Gastrocnemius medialis (tissue), 4 donors: ENCODE data around the gene STAT5B. TPM values are rescaled to one million over a fixed set of nuclear protein-coding genes. Genes with fewer than 3 reads are reported as not detected.

Experiments used
- ATAC-seq, 2 donors: fragments of 150-250 bp; one replicate each; pipeline ENCODE4 v1.9.1; 2016
- DNase-seq, 2 donors: peaks; one replicate each; pipeline ENCODE4 v3.0.0-alpha.2; 2019
- H3K27ac ChIP-seq, 4 donors: fragments of 200-600 bp; sonication (generic); 1 replicate in 1 of 4; 2 replicates in 3 of 4; pipeline ENCODE4 v1.5.1; 2016 to 2018; ENCODE audit warnings: mild to moderate bottlenecking in 2 of 4, moderate library complexity in 1 of 4
- H3K27me3 ChIP-seq, 3 donors: fragments of 200-600 bp; sonication (generic) in 2 of 3; 1 replicate in 1 of 3; 2 replicates in 2 of 3; pipeline versions ENCODE4 v1.5.1 to v1.6.0; 2016 to 2019; ENCODE audit warnings: mild to moderate bottlenecking in 1 of 3, moderate library complexity in 1 of 3
- H3K36me3 ChIP-seq, 2 donors: fragments of 200-600 bp; sonication (generic) in 1 of 2; one replicate each; pipeline ENCODE4 v1.5.1; 2017 to 2018
- H3K4me1 ChIP-seq, 2 donors: fragments of 200-600 bp; sonication (generic) in 1 of 2; one replicate each; pipeline ENCODE4 v1.5.1; 2016 to 2017; ENCODE audit warnings: mild to moderate bottlenecking in 2 of 2
- H3K4me3 ChIP-seq, 4 donors: fragments of 200-600 bp; sonication (generic) in 3 of 4; 1 replicate in 1 of 4; 2 replicates in 3 of 4; pipeline ENCODE4 v1.5.1; 2016 to 2019; ENCODE audit warnings: mild to moderate bottlenecking in 2 of 4
- H3K9me3 ChIP-seq, 3 donors: fragments of 200-600 bp; sonication (generic) in 2 of 3; 1 replicate in 1 of 3; 2 replicates in 2 of 3; pipeline ENCODE4 v1.5.1; 2016 to 2019
- POLR2A ChIP-seq, 2 donors: fragments of 450-650 bp; IDR thresholded peaks; one replicate each; pipeline ENCODE4 v1.6.1; 2017; ENCODE audit warnings: antibody characterized with exemption in 2 of 2, mild to moderate bottlenecking in 2 of 2, moderate library complexity in 2 of 2
- in situ Hi-C, 4 donors: fragments of 200-750 bp; cut with MboI; loops; one replicate each; pipeline versions ENCODE4 v1.15.0 to v1.8.0; 2017; ENCODE audit warnings: low sequenced_read_pairs in 4 of 4
- intact Hi-C: fragments of 100-400 bp; cut with DNase I; formaldehyde crosslinking; loops from one replicate; pipeline ENCODE4 v1.15.1; 2023; ENCODE audit warnings: low total_unique reads
- total RNA-seq, 4 donors: library from RNA; depleted of rRNA; stranded (reverse); fragments of >200 nt; gene quantifications; one replicate each; pipeline versions ENCODE4 v1.1.0 to v1.2.3, GENCODE V29; 2016
- TF ChIP-seq, protein P1 (sequence below), 5 experiments: fragments of 450-650 bp in 3 of 5; fragments of 200-600 bp in 2 of 5; sonication (generic) in 2 of 5; IDR thresholded peaks in 4 of 5; conservative IDR thresholded peaks in 1 of 5; 1 replicate in 4 of 5; 2 replicates in 1 of 5; pipeline ENCODE4 v1.5.1; 2016 to 2019; ENCODE audit warnings: antibody characterized with exemption in 5 of 5, mild to moderate bottlenecking in 3 of 5, moderate library complexity in 3 of 5

The STAT5B gene
- total RNA-seq, 4 donors from 2014 or later: 77.3 to 150 (median 80.7) TPM

DNA sequence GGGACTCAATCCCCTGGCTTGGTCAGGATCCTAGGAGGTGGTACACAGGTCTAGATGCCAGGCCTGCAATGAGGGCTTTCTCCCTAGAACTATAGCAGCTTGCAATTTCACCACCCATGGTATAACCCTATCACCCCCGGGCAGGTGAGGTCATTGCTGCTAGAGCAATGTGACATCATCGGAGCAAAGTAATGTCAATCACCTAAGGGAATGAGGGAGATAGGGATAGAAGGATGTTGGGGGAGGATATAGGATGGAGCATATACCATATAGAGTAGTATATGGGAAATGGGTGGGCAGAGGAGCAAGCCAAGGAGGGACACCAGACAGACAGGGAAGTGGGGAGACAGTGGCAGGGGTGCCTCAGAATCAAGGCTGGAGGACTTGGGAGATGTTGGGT lies 98.5 kb downstream of the STAT5B start:
- in situ Hi-C loops (no loop called here), intact Hi-C loops (no loop called here)
- Histone ChIP-seq H3K27ac (no peak overlapping the region), H3K27me3 (peaks cover 21 to 30% (median 23%) of the 10 kb centered on the region in 3 donors), H3K36me3 (no peaks in the 10 kb centered on the region), H3K4me1 (peaks cover 8 to 11% of the 10 kb centered on the region in 2 donors), H3K4me3 (no peak overlapping the region), H3K9me3 (no peaks in the 10 kb centered on the region)
- TF ChIP-seq, protein P1, sequence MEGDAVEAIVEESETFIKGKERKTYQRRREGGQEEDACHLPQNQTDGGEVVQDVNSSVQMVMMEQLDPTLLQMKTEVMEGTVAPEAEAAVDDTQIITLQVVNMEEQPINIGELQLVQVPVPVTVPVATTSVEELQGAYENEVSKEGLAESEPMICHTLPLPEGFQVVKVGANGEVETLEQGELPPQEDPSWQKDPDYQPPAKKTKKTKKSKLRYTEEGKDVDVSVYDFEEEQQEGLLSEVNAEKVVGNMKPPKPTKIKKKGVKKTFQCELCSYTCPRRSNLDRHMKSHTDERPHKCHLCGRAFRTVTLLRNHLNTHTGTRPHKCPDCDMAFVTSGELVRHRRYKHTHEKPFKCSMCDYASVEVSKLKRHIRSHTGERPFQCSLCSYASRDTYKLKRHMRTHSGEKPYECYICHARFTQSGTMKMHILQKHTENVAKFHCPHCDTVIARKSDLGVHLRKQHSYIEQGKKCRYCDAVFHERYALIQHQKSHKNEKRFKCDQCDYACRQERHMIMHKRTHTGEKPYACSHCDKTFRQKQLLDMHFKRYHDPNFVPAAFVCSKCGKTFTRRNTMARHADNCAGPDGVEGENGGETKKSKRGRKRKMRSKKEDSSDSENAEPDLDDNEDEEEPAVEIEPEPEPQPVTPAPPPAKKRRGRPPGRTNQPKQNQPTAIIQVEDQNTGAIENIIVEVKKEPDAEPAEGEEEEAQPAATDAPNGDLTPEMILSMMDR (IDR thresholded peaks at IDR 0.05 in 4 of 5, conservative IDR thresholded peaks at IDR 0.05 in 1 of 5): no peak
- ATAC-seq (no peak), DNase-seq (no peak)

DNA sequence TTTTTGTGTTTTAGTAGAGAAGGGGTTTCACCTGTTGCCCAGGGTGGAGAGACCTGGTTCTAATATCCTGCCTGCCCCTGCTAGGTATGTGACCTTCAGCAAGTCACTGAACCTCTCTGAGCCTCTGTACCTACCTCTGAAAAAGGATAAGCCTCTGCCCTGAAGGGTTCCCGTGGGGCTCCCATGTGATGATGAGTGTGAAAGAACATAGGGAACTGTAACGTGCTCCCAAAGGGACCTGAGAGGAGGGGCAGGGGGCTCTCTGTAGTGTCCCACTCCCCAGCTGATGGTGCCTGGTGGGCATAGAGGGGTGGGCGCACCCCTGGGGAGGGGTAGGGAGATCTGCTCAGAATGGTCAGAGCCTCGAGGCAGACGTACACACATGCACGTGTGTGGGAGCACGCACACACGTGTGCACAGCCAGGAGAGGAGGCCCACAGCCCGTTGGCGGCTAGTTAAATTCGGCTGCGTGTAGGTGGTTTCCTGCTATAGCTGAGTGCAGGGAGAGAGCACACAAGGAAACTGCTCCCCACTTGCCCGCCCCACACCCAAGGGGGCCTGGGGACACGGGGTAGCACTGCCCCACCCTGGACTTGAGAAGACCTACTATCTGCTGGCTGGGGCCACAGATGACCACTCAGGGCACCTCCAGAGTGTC lies 101.9 kb downstream of the STAT5B start:
- Histone ChIP-seq H3K4me3 (no peak overlapping the region), H3K4me1 (no peaks in the 10 kb centered on the region), H3K36me3 (no peaks in the 10 kb centered on the region), H3K27me3 (peaks cover 0 to 2% (median 0%) of the 10 kb centered on the region in 3 donors), H3K9me3 (no peaks in the 10 kb centered on the region), H3K27ac (no peak overlapping the region)
- DNase-seq (no peak), ATAC-seq (no peak)
- no peak for TF ChIP-seq POLR2A (IDR thresholded peaks at IDR 0.05)
- TF ChIP-seq, protein P1 (IDR thresholded peaks at IDR 0.05 in 4 of 5, conservative IDR thresholded peaks at IDR 0.05 in 1 of 5): no peak
- in situ Hi-C loops: no loop called here
- intact Hi-C loops: no loop called here

DNA sequence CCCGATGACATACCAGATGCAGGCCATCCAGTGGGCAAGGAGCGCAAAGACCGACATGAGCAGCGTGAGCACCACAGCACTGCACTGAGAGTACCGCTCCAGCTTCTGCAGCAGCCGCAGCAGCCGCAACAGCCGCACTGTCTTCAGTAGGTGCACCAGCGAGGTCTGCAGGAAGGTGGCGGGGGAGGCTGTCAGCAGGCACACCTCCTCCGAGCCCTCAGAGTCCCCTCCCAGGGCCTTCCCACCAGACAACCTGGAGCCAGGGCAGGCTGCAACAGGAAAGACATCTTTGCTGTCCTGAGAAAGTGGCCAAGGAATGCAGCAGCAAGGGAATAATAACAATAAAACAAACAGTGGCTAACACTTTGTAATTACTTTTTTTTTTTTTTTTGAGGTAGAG lies 104.4 kb downstream of the STAT5B start:
- in situ Hi-C loops (no loop called here), intact Hi-C loops (no loop called here)
- ATAC-seq (no peak), DNase-seq (no peak)
- Histone ChIP-seq H3K27ac (no peak overlapping the region), H3K9me3 (no peaks in the 10 kb centered on the region), H3K4me1 (no peaks in the 10 kb centered on the region), H3K36me3 (no peaks in the 10 kb centered on the region), H3K4me3 (no peak overlapping the region), H3K27me3 (no peaks in the 10 kb centered on the region)
- TF ChIP-seq, protein P1 (IDR thresholded peaks at IDR 0.05 in 4 of 5, conservative IDR thresholded peaks at IDR 0.05 in 1 of 5): no peak
- TF ChIP-seq POLR2A (IDR thresholded peaks at IDR 0.05): no peak

DNA sequence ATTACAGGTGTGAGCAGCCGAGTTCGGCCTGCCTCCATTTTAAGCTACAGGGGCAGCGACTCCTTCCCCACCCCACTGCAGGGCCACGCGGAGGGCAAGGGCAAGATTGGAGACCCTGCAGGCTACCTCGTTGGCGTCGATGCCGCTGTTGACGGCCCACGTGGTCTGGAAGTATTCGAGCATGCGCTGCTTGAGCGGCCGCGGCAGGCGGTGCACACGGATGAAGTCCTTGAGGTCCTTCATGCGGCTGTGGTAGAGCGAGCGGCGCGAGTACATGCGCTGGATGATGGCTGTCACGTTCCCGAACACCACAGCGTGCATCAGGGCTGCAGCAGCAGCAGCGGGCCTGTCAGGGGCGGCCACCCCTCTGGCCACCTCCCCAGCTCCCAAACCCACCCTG lies 106.8 kb downstream of the STAT5B start:
- no peak for TF ChIP-seq POLR2A (IDR thresholded peaks at IDR 0.05)
- TF ChIP-seq, protein P1 (IDR thresholded peaks at IDR 0.05 in 4 of 5, conservative IDR thresholded peaks at IDR 0.05 in 1 of 5): no peak

DNA sequence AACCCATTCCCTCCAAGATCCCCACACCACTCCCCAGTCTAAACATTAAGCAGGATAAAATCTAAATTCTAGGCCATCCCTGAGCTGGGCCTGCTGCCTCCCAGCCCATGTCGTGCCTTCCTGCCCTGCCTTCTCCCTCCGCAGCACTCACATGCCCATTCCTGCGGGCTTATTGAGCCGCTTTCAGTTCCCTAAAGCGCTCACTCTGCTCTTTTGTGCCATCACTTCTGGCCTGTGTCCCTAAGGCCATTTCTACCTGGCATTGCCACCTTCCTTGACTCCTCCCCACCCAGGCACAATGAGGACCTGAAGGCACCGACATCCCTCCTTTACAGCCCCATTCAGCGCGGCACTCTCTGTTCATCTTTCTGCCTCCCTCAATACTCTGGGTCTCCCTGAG lies 108.4 kb downstream of the STAT5B start:
- TF ChIP-seq, protein P1 (IDR thresholded peaks at IDR 0.05 in 4 of 5, conservative IDR thresholded peaks at IDR 0.05 in 1 of 5): no peak
- TF ChIP-seq POLR2A (IDR thresholded peaks at IDR 0.05): no peak
- Histone ChIP-seq H3K27ac (no peak overlapping the region), H3K4me1 (no peaks in the 10 kb centered on the region), H3K27me3 (no peaks in the 10 kb centered on the region), H3K4me3 (no peak overlapping the region), H3K9me3 (no peaks in the 10 kb centered on the region), H3K36me3 (no peaks in the 10 kb centered on the region)
- ATAC-seq (no peak), DNase-seq (no peak)
- in situ Hi-C loops: no loop called here
- intact Hi-C loops: no loop called here

More for the DNA sequence above, 106.8 kb downstream of the STAT5B start:
- Histone ChIP-seq H3K27me3 (no peaks in the 10 kb centered on the region), H3K36me3 (no peaks in the 10 kb centered on the region), H3K4me3 (no peak overlapping the region), H3K9me3 (no peaks in the 10 kb centered on the region), H3K4me1 (no peaks in the 10 kb centered on the region), H3K27ac (no peak overlapping the region)
- DNase-seq (no peak), ATAC-seq (no peak)
- in situ Hi-C loops: no loop called here
- intact Hi-C loops: no loop called here
